HepG2 (cell line): ENCODE measurements around the gene ABCA13.

Experiments
- ARNT ChIP-seq: fragments of 450-650 bp; IDR thresholded peaks from 2 replicates; pipeline ENCODE4 v1.6.1; 2017
- DNMT1 ChIP-seq: sonication (generic); formaldehyde crosslinking; IDR thresholded peaks from 2 replicates; pipeline ENCODE4 v1.5.1; 2020; ENCODE audit warnings: mild to moderate bottlenecking, missing genetic modification reagents
- IRF2 ChIP-seq: IDR thresholded peaks from 2 replicates; pipeline ENCODE4 v1.6.1; 2018; ENCODE audit warnings: missing genetic modification reagents, missing compliant biosample characterization
- KDM3A ChIP-seq: IDR thresholded peaks from 2 replicates; pipeline ENCODE4 v1.6.1; 2018; ENCODE audit warnings: low read depth, missing compliant biosample characterization
- POLR2A ChIP-seq, 2 experiments: IDR thresholded peaks; 2 replicates each; pipeline ENCODE4 v1.6.1; 2011; ENCODE audit warnings: low read depth in 2 of 2, low read length in 2 of 2, mild to moderate bottlenecking in 1 of 2, moderate library complexity in 1 of 2; ENCODE audit not compliant: insufficient read depth in 1 of 2
- SAFB2 ChIP-seq: sonication (generic); formaldehyde crosslinking; IDR thresholded peaks from 2 replicates; pipeline ENCODE4 v1.5.1; 2020; ENCODE audit warnings: missing genetic modification reagents, low read depth, mild to moderate bottlenecking, borderline replicate concordance
- ZFP1 ChIP-seq: IDR thresholded peaks from 2 replicates; pipeline ENCODE4 v1.6.1; 2016
- ZMYM2 ChIP-seq: sonication (generic); formaldehyde crosslinking; IDR thresholded peaks from 2 replicates; pipeline ENCODE4 v1.8.0; 2022; ENCODE audit warnings: mild to moderate bottlenecking, missing genetic modification reagents
- ZNF24 ChIP-seq: fragments of 450-650 bp; IDR thresholded peaks from 2 replicates; pipeline ENCODE4 v1.6.1; 2017; ENCODE audit warnings: antibody characterized with exemption, mild to moderate bottlenecking
- ZSCAN30 ChIP-seq: sonication (generic); formaldehyde crosslinking; IDR thresholded peaks from 2 replicates; pipeline ENCODE4 v1.5.0; 2020; ENCODE audit warnings: mild to moderate bottlenecking, missing genetic modification reagents
- TF ChIP-seq, protein P1 (sequence below): sonication (generic); formaldehyde crosslinking; IDR thresholded peaks from 2 replicates; pipeline ENCODE4 v1.4.0; 2020; ENCODE audit warnings: mild to moderate bottlenecking, missing genetic modification reagents
- TF ChIP-seq, protein P2 (sequence below): sonication (generic); formaldehyde crosslinking; IDR thresholded peaks from 2 replicates; pipeline ENCODE4 v1.5.0; 2020; ENCODE audit warnings: mild to moderate bottlenecking, missing genetic modification reagents, moderate library complexity
- TF ChIP-seq, protein P3 (sequence below): sonication (generic); formaldehyde crosslinking; IDR thresholded peaks from 2 replicates; pipeline ENCODE4 v1.5.1; 2020; ENCODE audit warnings: missing genetic modification reagents, mild to moderate bottlenecking, borderline replicate concordance

DNA sequence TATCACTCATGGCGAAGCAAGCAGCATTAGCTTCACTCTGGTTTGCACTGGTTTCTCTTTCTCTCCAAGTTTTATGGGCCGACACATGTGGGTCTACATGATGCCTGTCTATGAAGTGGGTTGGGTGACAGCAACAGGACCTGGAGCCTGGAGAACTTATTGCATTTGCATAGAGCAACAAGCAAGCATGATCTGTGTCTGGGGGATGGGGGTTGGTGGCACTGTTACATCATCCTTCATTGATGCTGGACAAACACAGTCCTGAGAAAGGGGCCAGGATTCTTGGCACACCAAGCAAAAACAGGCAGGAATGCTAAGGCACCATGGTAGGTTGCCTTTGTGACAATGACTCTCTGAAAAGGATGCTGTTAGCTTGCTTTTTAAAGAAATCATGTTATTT, 486.9 kb downstream of the ABCA13 start:
- TF ChIP-seq ZMYM2 (no peak), ZNF24 (no peak), ARNT (no peak), DNMT1 (CRISPR knock-in tag) (no peak), SAFB2 (CRISPR knock-in tag) (no peak), KDM3A (CRISPR knock-in tag) (no peak), POLR2A (IDR thresholded peaks at IDR 0.05; ENCODE audit: insufficient read depth in 1 of 2, low read depth in 2 of 2, low read length in 2 of 2) (no peak), IRF2 (CRISPR knock-in tag) (no peak), ZSCAN30 (CRISPR knock-in tag) (no peak), ZFP1 (CRISPR knock-in tag) (no peak)
- TF ChIP-seq, protein P1, sequence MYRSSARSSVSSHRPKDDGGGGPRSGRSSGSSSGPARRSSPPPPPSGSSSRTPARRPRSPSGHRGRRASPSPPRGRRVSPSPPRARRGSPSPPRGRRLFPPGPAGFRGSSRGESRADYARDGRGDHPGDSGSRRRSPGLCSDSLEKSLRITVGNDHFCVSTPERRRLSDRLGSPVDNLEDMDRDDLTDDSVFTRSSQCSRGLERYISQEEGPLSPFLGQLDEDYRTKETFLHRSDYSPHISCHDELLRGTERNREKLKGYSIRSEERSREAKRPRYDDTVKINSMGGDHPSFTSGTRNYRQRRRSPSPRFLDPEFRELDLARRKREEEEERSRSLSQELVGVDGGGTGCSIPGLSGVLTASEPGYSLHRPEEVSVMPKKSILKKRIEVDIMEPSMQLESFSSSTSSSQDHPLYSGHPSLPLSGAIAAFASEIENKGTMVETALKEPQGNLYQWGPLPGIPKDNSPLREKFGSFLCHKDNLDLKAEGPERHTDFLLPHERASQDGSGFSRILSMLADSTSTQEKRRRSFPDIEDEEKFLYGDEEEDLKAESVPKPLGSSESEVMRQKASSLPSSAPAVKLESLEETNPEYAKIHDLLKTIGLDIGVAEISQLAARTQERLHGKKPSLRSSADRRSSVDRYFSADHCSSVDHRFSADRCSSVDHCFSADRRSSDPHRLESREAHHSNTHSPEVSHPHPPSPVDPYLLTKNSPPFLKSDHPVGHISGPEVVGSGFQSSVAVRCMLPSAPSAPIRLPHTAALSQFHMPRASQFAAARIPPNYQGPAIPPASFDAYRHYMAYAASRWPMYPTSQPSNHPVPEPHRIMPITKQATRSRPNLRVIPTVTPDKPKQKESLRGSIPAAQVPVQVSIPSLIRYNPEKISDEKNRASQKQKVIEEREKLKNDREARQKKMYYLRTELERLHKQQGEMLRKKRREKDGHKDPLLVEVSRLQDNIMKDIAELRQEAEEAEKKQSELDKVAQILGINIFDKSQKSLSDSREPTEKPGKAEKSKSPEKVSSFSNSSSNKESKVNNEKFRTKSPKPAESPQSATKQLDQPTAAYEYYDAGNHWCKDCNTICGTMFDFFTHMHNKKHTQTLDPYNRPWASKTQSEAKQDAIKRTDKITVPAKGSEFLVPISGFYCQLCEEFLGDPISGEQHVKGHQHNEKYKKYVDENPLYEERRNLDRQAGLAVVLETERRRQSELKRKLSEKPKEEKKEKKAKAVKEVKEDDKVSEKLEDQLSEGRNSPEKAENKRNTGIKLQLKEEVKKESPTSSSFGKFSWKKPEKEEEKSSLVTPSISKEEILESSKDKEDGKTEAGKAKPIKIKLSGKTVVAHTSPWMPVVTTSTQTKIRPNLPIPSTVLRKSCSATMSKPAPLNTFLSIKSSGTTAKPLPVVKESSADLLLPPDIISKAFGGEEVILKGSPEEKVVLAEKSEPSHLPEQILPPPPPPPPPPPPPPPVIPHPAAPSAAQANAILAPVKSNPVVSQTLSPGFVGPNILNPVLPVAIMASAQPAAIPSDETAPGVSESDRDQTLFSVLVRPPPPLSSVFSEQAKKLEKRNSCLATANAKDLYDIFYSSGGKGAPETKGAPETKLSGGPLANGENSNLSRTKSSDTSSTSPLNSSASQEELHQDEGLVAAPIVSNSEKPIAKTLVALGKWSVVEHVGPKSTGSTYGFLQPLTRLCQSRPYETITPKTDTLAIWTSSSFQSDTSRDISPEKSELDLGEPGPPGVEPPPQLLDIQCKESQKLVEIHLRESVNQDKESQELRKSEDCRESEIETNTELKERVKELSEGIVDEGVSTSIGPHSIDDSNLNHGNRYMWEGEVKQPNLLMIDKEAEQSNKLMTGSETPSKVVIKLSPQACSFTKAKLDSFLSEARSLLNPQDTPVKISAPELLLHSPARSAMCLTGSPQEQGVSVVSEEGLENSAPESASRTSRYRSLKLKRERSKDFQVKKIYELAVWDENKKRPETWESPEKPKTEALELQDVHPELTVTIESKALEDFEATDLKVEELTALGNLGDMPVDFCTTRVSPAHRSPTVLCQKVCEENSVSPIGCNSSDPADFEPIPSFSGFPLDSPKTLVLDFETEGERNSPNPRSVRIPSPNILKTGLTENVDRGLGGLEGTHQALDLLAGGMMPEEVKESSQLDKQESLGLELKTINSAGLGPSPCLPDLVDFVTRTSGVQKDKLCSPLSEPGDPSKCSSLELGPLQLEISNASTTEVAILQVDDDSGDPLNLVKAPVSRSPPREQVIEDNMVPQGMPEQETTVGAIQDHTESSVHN (CRISPR knock-in tag), result no peak
- TF ChIP-seq, protein P2, sequence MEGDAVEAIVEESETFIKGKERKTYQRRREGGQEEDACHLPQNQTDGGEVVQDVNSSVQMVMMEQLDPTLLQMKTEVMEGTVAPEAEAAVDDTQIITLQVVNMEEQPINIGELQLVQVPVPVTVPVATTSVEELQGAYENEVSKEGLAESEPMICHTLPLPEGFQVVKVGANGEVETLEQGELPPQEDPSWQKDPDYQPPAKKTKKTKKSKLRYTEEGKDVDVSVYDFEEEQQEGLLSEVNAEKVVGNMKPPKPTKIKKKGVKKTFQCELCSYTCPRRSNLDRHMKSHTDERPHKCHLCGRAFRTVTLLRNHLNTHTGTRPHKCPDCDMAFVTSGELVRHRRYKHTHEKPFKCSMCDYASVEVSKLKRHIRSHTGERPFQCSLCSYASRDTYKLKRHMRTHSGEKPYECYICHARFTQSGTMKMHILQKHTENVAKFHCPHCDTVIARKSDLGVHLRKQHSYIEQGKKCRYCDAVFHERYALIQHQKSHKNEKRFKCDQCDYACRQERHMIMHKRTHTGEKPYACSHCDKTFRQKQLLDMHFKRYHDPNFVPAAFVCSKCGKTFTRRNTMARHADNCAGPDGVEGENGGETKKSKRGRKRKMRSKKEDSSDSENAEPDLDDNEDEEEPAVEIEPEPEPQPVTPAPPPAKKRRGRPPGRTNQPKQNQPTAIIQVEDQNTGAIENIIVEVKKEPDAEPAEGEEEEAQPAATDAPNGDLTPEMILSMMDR (CRISPR knock-in tag), result no peak
- TF ChIP-seq, protein P3, sequence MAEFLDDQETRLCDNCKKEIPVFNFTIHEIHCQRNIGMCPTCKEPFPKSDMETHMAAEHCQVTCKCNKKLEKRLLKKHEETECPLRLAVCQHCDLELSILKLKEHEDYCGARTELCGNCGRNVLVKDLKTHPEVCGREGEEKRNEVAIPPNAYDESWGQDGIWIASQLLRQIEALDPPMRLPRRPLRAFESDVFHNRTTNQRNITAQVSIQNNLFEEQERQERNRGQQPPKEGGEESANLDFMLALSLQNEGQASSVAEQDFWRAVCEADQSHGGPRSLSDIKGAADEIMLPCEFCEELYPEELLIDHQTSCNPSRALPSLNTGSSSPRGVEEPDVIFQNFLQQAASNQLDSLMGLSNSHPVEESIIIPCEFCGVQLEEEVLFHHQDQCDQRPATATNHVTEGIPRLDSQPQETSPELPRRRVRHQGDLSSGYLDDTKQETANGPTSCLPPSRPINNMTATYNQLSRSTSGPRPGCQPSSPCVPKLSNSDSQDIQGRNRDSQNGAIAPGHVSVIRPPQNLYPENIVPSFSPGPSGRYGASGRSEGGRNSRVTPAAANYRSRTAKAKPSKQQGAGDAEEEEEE (CRISPR knock-in tag), result no peak
